Hepatocyte (in vitro differentiated cells): ENCODE measurements around the gene TMEM95. TPM values are rescaled to one million over a fixed set of nuclear protein-coding genes. Genes with fewer than 3 reads are reported as not detected.

Experiments
- DNase-seq: peaks from one replicate; pipeline ENCODE4 v3.0.0-alpha.2; 2016; ENCODE audit warnings: low spot score
- H2AFZ ChIP-seq: fragments of 200-600 bp; sonication (generic); 2 replicates; pipeline ENCODE4 v1.6.0; 2016; ENCODE audit warnings: antibody characterized with exemption, mild to moderate bottlenecking
- H3K27ac ChIP-seq: fragments of 200-600 bp; sonication (generic); 2 replicates; pipeline ENCODE4 v1.5.1; 2016; ENCODE audit warnings: mild to moderate bottlenecking
- H3K27me3 ChIP-seq: fragments of 200-600 bp; sonication (generic); 2 replicates; pipeline ENCODE4 v1.6.1; 2016
- H3K36me3 ChIP-seq: fragments of 200-600 bp; sonication (generic); replicated peaks from 2 replicates; pipeline ENCODE4 v1.5.1; 2016; ENCODE audit warnings: low read depth; ENCODE audit not compliant: insufficient read depth
- H3K4me1 ChIP-seq: fragments of 200-600 bp; sonication (generic); 2 replicates; pipeline ENCODE4 v1.5.1; 2016; ENCODE audit warnings: mild to moderate bottlenecking, moderate library complexity; ENCODE audit not compliant: insufficient read depth
- H3K4me2 ChIP-seq: fragments of 200-600 bp; sonication (generic); 2 replicates; pipeline ENCODE4 v1.6.0; 2016
- H3K4me3 ChIP-seq: fragments of 200-600 bp; sonication (generic); 2 replicates; pipeline ENCODE4 v1.5.1; 2016; ENCODE audit warnings: mild to moderate bottlenecking
- H3K79me2 ChIP-seq: fragments of 200-600 bp; sonication (generic); 2 replicates; pipeline ENCODE4 v1.6.0; 2017; ENCODE audit warnings: mild to moderate bottlenecking
- H3K9me2 ChIP-seq: fragments of 200-600 bp; sonication (generic); replicated peaks from 2 replicates; pipeline ENCODE4 v1.6.0; 2017; ENCODE audit warnings: mild to moderate bottlenecking; ENCODE audit not compliant: insufficient read depth
- H3K9me3 ChIP-seq: fragments of 200-600 bp; sonication (generic); 2 replicates; pipeline ENCODE4 v1.5.1; 2016; ENCODE audit warnings: low read depth, mild to moderate bottlenecking
- H4K20me1 ChIP-seq: fragments of 200-600 bp; sonication (generic); 2 replicates; pipeline ENCODE4 v1.6.0; 2016; ENCODE audit warnings: mild to moderate bottlenecking; ENCODE audit not compliant: insufficient read depth, poor library complexity, severe bottlenecking
- CTCF ChIP-seq: fragments of 200-600 bp; sonication (generic); IDR thresholded peaks from 2 replicates; pipeline ENCODE4 v1.5.1; 2016; ENCODE audit warnings: antibody characterized with exemption, mild to moderate bottlenecking; ENCODE audit not compliant: poor library complexity
- EZH2 ChIP-seq: fragments of 200-600 bp; sonication (generic); IDR thresholded peaks from 2 replicates; pipeline ENCODE4 v1.6.1; 2016; ENCODE audit warnings: antibody characterized with exemption, mild to moderate bottlenecking, borderline replicate concordance
- EZH2phosphoT487 ChIP-seq: fragments of 200-600 bp; sonication (generic); IDR thresholded peaks from one replicate; pipeline ENCODE4 v1.6.1; 2018; ENCODE audit warnings: antibody characterized with exemption, mild to moderate bottlenecking, low read depth, moderate library complexity; ENCODE audit not compliant: unreplicated experiment, severe bottlenecking
- WGBS: methylation state at CpG from one replicate; pipeline ENCODE4 v1.1.6; 2016; ENCODE audit warnings: low lambda C conversion rate; ENCODE audit errors: missing lambda C conversion rate; 5-methylcytosine and 5-hydroxymethylcytosine counted together
- polyA plus RNA-seq: library from polyadenylated mRNA; unstranded; fragments of >200 nt; fragmentation: Nextera tagmentation; extraction: Ambion mirVana; gene quantifications from 2 replicates; pipeline ENCODE4 v1.2.1, GENCODE V29; 2016
- total RNA-seq: library from RNA; depleted of rRNA; stranded (reverse); fragments of >200 nt; gene quantifications from 2 replicates; pipeline ENCODE4 v1.2.3, GENCODE V29; 2014

Gene TMEM95
- total and polyA plus RNA-seq, 2 experiments from 2014 or later, result not detected

- H3K36me3 ChIP-seq, result no peaks in the 10 kb centered on the region
- H3K27ac ChIP-seq, result no peak overlapping the region
These were observed 33.9 kb downstream of the TMEM95 start for GRCh38 chr17:7388856-7389255.

GRCh38 chr17:7389924-7390910 lies 35.3 kb downstream of the TMEM95 start:
- peaks cover 9% of the 10 kb centered on the region for H3K4me1 ChIP-seq
- no peaks in the 10 kb centered on the region for H4K20me1 ChIP-seq
- DNase-seq, result no peak
- H3K79me2 ChIP-seq, result peaks cover 10% of the 10 kb centered on the region
- no peaks in the 10 kb centered on the region for H3K27me3 ChIP-seq
- no peak for TF ChIP-seq EZH2phosphoT487
- TF ChIP-seq EZH2, result no peak
- no peak for TF ChIP-seq CTCF
- no peak overlapping the region for H3K4me2 ChIP-seq
- 87% methylated on average over 19 of the region's 19 CpGs for WGBS
- no peaks in the 10 kb centered on the region for H3K36me3 ChIP-seq
- no peak overlapping the region for H3K4me3 ChIP-seq
- H3K27ac ChIP-seq, result no peak overlapping the region
- H2AFZ ChIP-seq, result no peak overlapping the region
- no peaks in the 10 kb centered on the region for H3K9me3 ChIP-seq
- H3K9me2 ChIP-seq, result no peaks in the 10 kb centered on the region

More at GRCh38 chr17:7388856-7389255, 33.9 kb downstream of the TMEM95 start:
- TF ChIP-seq CTCF, result no peak
- no peak for TF ChIP-seq EZH2phosphoT487
- no peak for TF ChIP-seq EZH2
- Histone ChIP-seq H2AFZ (no peak overlapping the region), H3K4me3 (no peak overlapping the region), H3K4me2 (no peak overlapping the region), H3K9me2 (no peaks in the 10 kb centered on the region), H3K4me1 (peaks cover 9% of the 10 kb centered on the region), H3K79me2 (peaks cover 8% of the 10 kb centered on the region), H3K9me3 (no peaks in the 10 kb centered on the region), H4K20me1 (no peaks in the 10 kb centered on the region), H3K27me3 (no peaks in the 10 kb centered on the region)
- 98% methylated on average over 10 of the region's 10 CpGs for WGBS
- no peak for DNase-seq

DNA sequence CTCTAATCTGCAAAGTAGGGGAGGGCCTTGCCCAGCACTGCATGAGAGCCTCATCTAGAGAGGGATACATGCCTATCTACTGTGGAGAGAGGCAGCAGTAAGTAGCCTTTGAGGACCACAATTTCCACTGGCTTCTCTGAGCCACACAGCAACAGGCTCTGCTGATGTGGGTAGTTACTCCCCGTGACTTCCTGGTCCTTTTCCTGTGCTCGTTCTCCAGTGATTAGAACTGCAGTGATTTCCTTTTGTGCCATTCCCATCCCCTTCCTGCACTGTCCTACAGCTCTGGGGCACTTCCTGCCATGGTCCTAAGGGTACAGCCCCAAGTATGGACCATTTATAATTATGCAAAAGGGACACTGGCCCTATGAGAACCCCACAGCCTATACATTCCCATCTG lies 36.4 kb downstream of the TMEM95 start:
- H4K20me1 ChIP-seq, result no peaks in the 10 kb centered on the region
- H2AFZ ChIP-seq, result no peak overlapping the region
- H3K4me2 ChIP-seq, result no peak overlapping the region
- no peak for DNase-seq
- 69% methylated on average over 2 of the region's 2 CpGs for WGBS
- no peaks in the 10 kb centered on the region for H3K9me2 ChIP-seq
- peaks cover 10% of the 10 kb centered on the region for H3K79me2 ChIP-seq
- H3K4me1 ChIP-seq, result peaks cover 9% of the 10 kb centered on the region
- H3K4me3 ChIP-seq, result no peak overlapping the region
- H3K27me3 ChIP-seq, result no peaks in the 10 kb centered on the region
- no peaks in the 10 kb centered on the region for H3K36me3 ChIP-seq
- TF ChIP-seq EZH2phosphoT487, result no peak
- H3K9me3 ChIP-seq, result no peaks in the 10 kb centered on the region
- H3K27ac ChIP-seq, result no peak overlapping the region
